GM12864 (cell line): ENCODE results near the gene FREM3.

Experiments used
- DNase-seq: peaks from one replicate; pipeline ENCODE4 v3.0.0-alpha.2; 2011; ENCODE audit warnings: low read depth
- H3K4me3 ChIP-seq: 2 replicates; pipeline ENCODE4 v1.5.1; 2011; ENCODE audit warnings: mild to moderate bottlenecking, low read depth, low read length, control low read depth
- TF ChIP-seq, protein P1 (sequence below): IDR thresholded peaks from 2 replicates; pipeline ENCODE4 v1.5.1; 2011; ENCODE audit warnings: low read depth, mild to moderate bottlenecking, moderate library complexity, low read length, control low read depth, inconsistent platforms; ENCODE audit errors: missing control alignments

The FREM3 gene

DNA sequence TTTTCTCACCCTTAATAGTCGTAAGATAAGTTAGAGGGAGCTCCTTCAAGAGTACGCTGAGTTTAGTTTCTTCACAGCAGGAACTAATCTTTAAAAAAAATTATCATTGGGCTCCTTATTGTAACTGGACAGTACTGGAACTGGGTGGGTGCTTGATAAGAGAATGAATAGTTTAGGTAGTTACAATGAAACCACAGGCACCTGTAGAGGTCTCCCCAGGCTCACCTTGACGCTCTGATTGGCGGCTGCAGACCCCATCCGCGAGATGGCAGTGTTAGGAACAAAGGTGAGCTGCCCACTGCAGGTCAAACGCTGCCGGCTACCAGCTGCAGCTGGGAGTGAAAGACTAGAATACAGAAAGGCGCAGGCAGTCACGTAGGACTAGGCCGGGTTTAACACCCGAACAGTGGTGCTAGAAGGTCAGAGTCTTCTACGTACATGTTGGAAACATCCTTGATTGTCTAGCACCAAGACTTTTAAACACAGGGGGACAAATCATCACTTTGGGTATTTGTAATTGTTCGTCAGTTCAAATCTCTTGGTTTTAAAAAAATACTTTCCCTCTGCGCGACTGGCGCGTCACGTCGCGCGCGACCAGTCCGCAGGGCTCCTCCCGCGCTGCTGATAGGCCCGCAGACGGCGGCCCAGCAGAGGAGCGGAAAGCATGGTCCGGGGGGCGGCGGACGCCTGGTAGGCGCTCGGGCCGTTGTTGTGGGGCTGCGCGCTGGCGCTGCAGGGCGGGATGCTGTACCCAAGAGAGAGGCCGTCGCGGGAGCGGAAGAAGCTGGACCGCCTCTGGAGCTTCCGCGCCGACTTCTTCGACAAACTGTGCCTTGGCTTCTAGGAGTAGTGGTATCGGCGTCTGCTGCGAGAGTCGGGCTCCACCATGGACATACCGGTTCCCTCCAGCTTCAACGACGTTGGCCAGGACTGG is 141.4 kb downstream of the FREM3 start:
- TF ChIP-seq, protein P1, sequence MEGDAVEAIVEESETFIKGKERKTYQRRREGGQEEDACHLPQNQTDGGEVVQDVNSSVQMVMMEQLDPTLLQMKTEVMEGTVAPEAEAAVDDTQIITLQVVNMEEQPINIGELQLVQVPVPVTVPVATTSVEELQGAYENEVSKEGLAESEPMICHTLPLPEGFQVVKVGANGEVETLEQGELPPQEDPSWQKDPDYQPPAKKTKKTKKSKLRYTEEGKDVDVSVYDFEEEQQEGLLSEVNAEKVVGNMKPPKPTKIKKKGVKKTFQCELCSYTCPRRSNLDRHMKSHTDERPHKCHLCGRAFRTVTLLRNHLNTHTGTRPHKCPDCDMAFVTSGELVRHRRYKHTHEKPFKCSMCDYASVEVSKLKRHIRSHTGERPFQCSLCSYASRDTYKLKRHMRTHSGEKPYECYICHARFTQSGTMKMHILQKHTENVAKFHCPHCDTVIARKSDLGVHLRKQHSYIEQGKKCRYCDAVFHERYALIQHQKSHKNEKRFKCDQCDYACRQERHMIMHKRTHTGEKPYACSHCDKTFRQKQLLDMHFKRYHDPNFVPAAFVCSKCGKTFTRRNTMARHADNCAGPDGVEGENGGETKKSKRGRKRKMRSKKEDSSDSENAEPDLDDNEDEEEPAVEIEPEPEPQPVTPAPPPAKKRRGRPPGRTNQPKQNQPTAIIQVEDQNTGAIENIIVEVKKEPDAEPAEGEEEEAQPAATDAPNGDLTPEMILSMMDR = peak; percentile 71
- peak; percentile 55 for DNase-seq
- H3K4me3 ChIP-seq = peak overlapping the region; percentile 55

DNA sequence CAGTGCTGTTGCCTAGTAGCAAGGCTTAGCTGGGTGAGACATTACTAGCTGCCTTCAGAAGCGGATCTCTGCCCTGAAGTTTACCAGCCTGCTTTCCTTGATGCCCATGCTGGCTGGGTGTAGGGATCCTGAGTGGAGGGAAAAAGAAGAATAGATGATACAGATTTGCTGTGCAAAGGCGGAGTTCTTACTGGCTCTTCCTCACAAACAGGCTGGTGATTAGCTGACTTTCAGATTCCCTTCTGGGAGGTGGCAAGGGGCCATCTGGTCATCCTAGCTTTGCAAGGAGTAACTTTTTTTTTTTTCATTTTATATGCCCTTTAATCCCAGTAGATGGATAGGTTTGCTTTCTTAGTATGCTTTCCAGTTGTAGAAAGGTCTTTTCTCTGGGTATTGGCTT is 142.2 kb downstream of the FREM3 start:
- TF ChIP-seq, protein P1 = no peak
- no peak for DNase-seq
- H3K4me3 ChIP-seq = no peak overlapping the region

DNA sequence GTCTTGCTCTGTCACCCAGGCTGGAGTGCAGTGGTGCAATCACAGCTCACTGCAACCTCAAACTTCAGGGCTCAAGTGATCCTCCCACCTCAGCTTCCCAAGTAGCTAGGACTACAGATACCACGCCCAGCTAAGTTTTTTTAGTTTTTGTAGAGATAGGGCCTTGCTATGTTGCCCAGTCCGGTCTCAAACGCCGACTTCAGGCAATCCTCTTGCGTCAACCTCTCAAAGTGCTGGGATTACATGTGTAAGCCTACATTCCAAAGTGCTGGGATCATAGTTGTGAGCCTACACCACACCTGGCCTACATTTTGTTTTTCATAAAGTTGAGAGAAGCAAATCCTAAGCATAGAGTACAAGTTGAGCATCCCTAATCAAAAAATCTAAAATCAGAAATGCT is 144.8 kb downstream of the FREM3 start:
- H3K4me3 ChIP-seq = no peak overlapping the region
- DNase-seq = no peak
- TF ChIP-seq, protein P1 = no peak

DNA sequence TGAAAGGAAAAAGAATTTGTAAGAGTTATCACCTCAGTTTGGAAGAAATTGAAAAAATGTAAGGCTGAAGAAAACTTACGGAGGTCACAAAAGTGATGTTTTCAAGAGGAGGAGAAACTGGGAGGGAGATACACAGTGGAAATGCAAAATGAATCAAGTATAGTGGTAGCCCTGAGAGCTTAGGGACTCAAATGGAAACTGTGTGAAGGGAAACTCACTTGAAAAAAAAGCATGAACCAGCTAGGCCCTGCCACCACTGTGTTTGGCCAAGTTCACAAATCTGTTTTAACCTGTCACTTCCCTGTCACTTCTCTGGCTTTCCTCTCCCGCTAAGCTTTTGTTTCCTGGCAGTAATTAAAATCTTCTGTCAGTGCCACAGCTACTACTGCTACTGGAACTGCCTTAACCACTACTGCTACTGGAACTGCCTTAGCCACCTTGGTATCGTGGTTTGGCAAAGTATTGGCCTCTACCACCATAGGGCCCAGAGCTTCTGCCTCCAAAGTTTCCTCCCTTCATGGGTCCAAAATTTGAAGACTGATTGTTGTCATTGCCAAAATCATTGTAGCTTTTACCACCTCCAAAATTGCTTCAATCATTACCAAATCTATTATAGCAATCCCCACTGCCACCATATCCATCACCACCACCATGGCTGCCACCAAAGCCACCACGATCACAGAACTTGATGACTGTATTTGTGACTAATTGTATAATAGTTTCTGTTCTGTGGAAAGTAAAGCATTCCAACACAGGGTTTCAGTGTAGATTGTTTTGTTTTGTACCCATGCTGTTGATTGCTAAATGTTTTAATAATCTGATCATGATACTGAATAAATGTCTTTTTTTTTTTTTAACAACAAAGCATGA is 145.5 kb downstream of the FREM3 start:
- DNase-seq = peak; percentile 55
- no peak overlapping the region for H3K4me3 ChIP-seq
- TF ChIP-seq, protein P1 = no peak

DNA sequence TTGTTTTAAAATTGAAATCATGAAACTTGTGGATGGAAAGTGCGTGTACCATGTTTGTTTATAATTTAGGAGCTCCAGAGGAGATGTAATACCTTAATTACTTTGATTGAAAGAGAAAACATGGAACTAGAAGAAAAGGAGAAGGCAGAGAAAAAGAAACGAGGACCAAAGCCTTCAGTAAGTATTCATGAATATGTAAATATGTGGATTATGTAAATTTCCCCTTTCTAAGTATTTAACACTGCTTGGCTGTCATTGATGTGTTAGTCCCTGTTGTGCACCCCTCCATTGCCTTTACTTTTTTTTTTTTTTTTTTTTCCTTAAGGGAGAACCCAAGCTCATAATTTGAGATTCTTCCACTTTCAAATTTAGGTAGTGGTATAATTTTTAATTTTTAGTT is 150.5 kb downstream of the FREM3 start:
- no peak for DNase-seq
- TF ChIP-seq, protein P1 = no peak
- no peak overlapping the region for H3K4me3 ChIP-seq

DNA sequence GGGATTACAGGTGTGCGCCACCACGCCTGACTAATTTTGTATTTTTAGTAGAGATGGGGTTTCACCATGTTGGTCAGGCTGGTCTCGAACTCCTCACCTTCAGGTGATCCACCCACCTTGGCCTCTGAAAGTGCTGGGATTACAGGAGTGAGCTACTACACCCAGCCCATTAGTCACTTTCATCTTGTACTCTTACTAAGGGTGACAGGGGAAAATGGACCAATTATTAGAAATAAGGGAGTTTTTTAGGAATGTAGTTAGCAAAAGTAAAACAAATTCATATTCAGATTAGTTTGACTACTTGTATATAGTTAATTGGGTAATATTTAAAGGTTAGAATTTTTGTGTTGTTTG is 160.8 kb downstream of the FREM3 start:
- DNase-seq = no peak
- TF ChIP-seq, protein P1 = no peak
- H3K4me3 ChIP-seq = no peak overlapping the region
